ENCODE data around the gene RTP5. TPM values are rescaled to one million over a fixed set of nuclear protein-coding genes. Genes with fewer than 3 reads are reported as not detected.
A peak's percentile ranks its signal among the peaks of the same experiment; 100 is the strongest.

The RTP5 gene
- total RNA-seq, 2 experiments from 2014 or later, result 0.30 to 0.36 TPM

DNA sequence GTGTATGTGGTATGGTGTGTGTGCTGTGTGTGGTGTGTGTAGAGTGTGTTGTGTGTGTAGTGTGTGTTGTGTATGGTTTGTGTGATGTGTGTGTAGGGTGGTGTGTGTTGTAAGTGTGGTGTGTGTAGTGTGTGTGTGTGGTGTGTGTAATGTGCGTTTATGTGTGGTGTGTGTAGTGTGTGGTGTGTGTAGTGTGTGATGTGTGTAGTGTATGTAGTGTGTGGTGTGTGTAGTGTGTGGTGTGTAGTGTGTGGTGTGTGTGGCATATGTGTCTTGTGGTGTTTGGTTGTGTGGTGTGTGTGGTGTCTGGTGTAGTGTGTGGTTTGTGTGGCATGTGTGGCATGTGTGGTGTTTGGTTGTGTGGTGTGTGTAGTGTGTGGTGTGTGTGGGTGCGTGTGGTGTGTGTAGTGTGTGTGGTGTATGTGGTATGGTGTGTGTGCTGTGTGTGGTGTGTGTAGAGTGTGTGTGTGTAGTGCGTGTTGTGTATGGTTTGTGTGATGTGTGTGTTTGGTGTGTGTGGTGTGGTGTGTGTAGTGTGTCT is 4.0 kb upstream of the RTP5 start:
- intact Hi-C loops (cut with DNase I, micrococcal nuclease), result loop anchor here in 1 of 2 experiments (5.0 to 10.0 kb wide), 2 partner anchors 33 to 51 kb away; no protein-coding TSS in a partner anchor

DNA sequence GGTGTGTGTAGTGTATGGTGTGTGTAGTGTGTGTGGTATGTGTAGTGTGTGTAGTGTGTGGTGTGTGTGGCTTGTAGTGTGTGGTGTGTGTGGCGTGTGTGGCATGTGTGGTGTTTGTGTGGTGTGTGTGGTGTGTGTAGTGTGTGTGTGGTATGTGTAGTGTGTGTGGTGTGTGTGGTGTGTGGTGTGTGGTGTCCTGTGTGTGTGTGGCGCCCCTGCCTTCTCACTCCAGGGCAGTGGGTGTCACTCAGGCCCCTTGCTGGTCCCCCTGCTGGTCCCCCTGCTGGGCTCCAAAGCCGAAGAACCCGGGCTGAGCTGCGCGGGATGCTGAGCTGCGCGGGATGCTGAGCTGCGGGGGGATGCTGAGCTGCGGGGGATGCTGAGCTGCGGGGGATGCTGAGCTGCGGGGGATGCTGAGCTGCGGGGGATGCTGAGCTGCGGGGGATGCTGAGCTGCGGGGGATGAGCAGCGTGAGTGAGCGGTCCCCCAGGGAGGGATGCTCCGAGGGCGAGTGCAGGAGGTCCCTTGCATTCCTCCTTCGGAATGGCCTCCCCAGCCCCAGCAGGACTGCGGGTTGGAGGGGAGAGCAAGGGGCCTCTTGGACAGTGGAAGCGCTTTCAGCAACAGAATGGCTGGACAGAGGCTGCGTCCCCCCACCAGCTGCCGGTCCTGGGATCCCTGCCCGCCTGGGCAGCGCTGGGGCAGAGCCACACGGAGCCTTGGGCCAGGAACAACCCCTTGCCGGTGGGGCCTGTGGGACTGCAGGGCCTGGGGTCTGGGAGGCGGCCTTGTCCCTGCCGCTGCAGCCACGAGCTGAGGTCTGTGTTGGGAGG is 3.4 kb upstream of the RTP5 start:
- H3K4me1 Mint-ChIP-seq (ENCODE audit: low read depth), result peaks cover 67% of the 10 kb centered on the region

More for the DNA sequence above, 4.0 kb upstream of the RTP5 start:
- Mint-ChIP-seq H3K4me3 (no peak overlapping the region), H3K9me3 (no peaks in the 10 kb centered on the region), H3K4me1 (ENCODE audit: low read depth) (peaks cover 65% of the 10 kb centered on the region), H3K27me3 (peaks cover 37% of the 10 kb centered on the region), H3K27ac (no peak overlapping the region), H3K36me3 (ENCODE audit: low read depth) (no peaks in the 10 kb centered on the region)
- no peak overlapping the region for H3K4me3 ChIP-seq (ENCODE audit: low read length)
- H3K27me3 ChIP-seq (ENCODE audit: control insufficient read depth in 1 of 2, insufficient read depth in 2 of 2, low read length in 2 of 2), result peaks cover 0 to 6% of the 10 kb centered on the region in 2 experiments
- ATAC-seq (ENCODE audit: poor library complexity) (no peak), DNase-seq (no peak)
- POLR2A ChIA-PET, result no interaction called here
- CTCF ChIA-PET, result no interaction called here
- H3K4me1 ChIP-seq (ENCODE audit: insufficient read depth, low read length), result peaks cover 93% of the 10 kb centered on the region
- no peak overlapping the region for H3K27ac ChIP-seq (ENCODE audit: low read depth in 1 of 2, low read length in 2 of 2)
- no peak for TF ChIP-seq CTCF (IDR thresholded peaks at IDR 0.05)
- H3K36me3 ChIP-seq (ENCODE audit: insufficient read depth, low read length), result no peaks in the 10 kb centered on the region
- no peaks in the 10 kb centered on the region for H3K9me3 ChIP-seq (ENCODE audit: control insufficient read depth in 1 of 2, insufficient read depth in 1 of 2, low read length in 2 of 2)

More for the DNA sequence above, 3.4 kb upstream of the RTP5 start:
- Histone ChIP-seq H3K4me1 (ENCODE audit: insufficient read depth, low read length) (peaks cover 93% of the 10 kb centered on the region), H3K27ac (ENCODE audit: low read depth in 1 of 2, low read length in 2 of 2) (no peak overlapping the region), H3K4me3 (ENCODE audit: low read length) (no peak overlapping the region), H3K27me3 (ENCODE audit: control insufficient read depth in 1 of 2, insufficient read depth in 2 of 2, low read length in 2 of 2) (peaks cover 0 to 6% of the 10 kb centered on the region in 2 experiments), H3K36me3 (ENCODE audit: insufficient read depth, low read length) (no peaks in the 10 kb centered on the region), H3K9me3 (ENCODE audit: control insufficient read depth in 1 of 2, insufficient read depth in 1 of 2, low read length in 2 of 2) (no peaks in the 10 kb centered on the region)
- peak in 1 of 14 experiments; percentile 51 for DNase-seq
- H3K27ac Mint-ChIP-seq, result no peak overlapping the region
- no peak for TF ChIP-seq CTCF (IDR thresholded peaks at IDR 0.05)
- H3K9me3 Mint-ChIP-seq, result no peaks in the 10 kb centered on the region
- H3K4me3 Mint-ChIP-seq, result no peak overlapping the region
- no peaks in the 10 kb centered on the region for H3K36me3 Mint-ChIP-seq (ENCODE audit: low read depth)
- CTCF ChIA-PET, result no interaction called here
- intact Hi-C loops (cut with DNase I, micrococcal nuclease), result loop anchor here in 1 of 2 experiments (5.0 to 10.0 kb wide), 2 partner anchors 34 to 51 kb away; no protein-coding TSS in a partner anchor
- H3K27me3 Mint-ChIP-seq, result peaks cover 37% of the 10 kb centered on the region
- POLR2A ChIA-PET, result interaction anchor here (0.9 kb wide), 1 partner anchor 132 kb away, joined by 3 read pairs; the partner anchor contains the start of gene D2HGDH
- ATAC-seq (ENCODE audit: poor library complexity), result no peak
